Urinary bladder (tissue), 4 donors: ENCODE measurements around the gene ABCA4. TPM values are rescaled to one million over a fixed set of nuclear protein-coding genes. Genes with fewer than 3 reads are reported as not detected.
"Not testable (repeated sequence)": the region's sequence is repeated elsewhere in the genome, so short reads cannot be mapped to it uniquely, and the experiment has no call there.

Experiments
- DNase-seq: peaks from one replicate; pipeline ENCODE4 v3.0.0-alpha.2; 2015; ENCODE audit errors: extremely low spot score
- H3K27ac ChIP-seq: one replicate; pipeline ENCODE4 v1.5.1; 2013; ENCODE audit warnings: low read depth, mild to moderate bottlenecking, moderate library complexity
- H3K36me3 ChIP-seq: one replicate; pipeline ENCODE4 v1.6.1; 2013; ENCODE audit warnings: mild to moderate bottlenecking, moderate library complexity; ENCODE audit not compliant: insufficient read depth
- H3K4me1 ChIP-seq: one replicate; pipeline ENCODE4 v1.6.1; 2013; ENCODE audit warnings: mild to moderate bottlenecking, moderate library complexity; ENCODE audit not compliant: insufficient read depth
- H3K4me3 ChIP-seq: one replicate; pipeline ENCODE4 v1.5.1; 2013; ENCODE audit warnings: low read depth, low read length
- WGBS: extraction: QIAGEN DNeasy Blood & Tissue Kit; methylation state at CpG from one replicate; pipeline ENCODE4 v1.1.7; 2013; 5-methylcytosine and 5-hydroxymethylcytosine counted together
- polyA plus RNA-seq: library from polyadenylated mRNA; stranded (reverse); fragments of 200-250 nt; gene quantifications from one replicate; pipeline ENCODE4 v1.2.3, GENCODE V29; 2013
- total RNA-seq: library from RNA; depleted of rRNA; stranded (reverse); fragments of >200 nt; gene quantifications from one replicate; pipeline ENCODE4 v1.2.3, GENCODE V29; 2014
- donor health status: healthy with polysubstance abuse.
- donor health status: healthy.

ABCA4 gene
- total and polyA plus RNA-seq, 2 donors: 0.37 to 0.90 TPM

DNA sequence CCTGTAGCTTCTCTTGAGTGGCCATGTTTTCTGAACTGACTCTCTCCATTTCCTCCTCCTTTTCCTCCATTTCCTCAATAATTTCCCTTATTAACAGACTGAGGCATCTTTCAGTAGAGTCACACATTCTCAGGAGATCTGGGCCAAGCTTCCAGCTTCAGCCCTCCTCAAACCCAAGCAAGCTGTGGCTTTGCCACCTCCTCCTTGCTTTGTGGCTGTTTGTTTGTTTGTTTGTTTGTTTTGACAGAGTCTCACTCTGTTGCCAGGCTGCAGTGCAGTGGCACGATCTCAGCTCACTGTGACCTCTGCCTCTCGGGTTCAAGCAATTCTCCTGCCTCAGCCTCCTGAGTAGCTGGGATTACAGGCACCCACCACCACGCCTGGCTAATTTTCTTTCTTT is 130.5 kb downstream of the ABCA4 start:
- 78% methylated on average over 3 of the region's 3 CpGs for WGBS

DNA sequence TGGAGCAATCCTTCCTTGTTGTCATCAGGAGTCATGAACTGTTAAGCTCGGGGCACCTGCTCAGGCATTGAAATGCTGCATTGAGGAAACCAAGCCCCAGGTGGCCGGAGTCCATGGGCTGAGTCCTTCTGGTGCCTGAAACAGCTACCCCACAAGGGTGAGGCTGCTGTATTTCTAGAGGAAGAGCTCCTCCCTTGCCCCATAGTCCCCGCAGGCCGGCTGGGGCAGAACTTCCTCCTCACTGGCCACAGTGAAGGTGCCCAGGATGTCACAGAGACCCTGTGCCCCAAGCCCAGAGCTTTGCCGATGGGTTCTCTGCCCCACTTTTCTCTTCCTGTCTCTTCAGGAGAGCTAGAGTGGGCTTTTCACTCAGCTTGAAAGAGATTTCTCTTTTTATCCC is 130.9 kb downstream of the ABCA4 start:
- H3K36me3 ChIP-seq: no peaks in the 10 kb centered on the region
- no peaks in the 10 kb centered on the region for H3K4me1 ChIP-seq
- no peak overlapping the region for H3K4me3 ChIP-seq
- DNase-seq: no peak
- 89% methylated on average over 5 of the region's 5 CpGs for WGBS
- H3K27ac ChIP-seq: no peak overlapping the region

More for the DNA sequence above, 130.5 kb downstream of the ABCA4 start:
- not testable (repeated sequence) for DNase-seq, H3K27ac ChIP-seq, H3K4me1 ChIP-seq, H3K4me3 ChIP-seq, H3K36me3 ChIP-seq

DNA sequence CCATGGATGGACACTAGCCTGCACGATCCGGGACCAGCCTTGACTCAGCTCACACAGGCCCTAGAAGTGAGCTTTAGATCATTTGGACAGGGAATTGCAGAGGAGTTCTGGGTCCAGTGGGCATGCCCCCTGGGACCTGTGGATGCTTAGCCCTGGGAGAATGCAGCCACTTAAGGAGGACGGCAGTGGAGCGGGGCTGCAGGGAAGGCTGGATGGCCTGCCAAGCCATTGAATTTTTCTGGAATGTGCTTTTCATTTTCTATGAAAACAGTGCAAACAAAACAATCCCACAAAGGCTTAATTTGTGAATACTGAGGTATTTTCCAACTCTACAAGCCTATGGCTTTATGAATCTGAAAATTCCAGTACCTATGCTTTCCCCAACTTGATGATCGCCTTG is 131.3 kb downstream of the ABCA4 start:
- Histone ChIP-seq H3K27ac (no peak overlapping the region), H3K4me1 (no peaks in the 10 kb centered on the region), H3K36me3 (no peaks in the 10 kb centered on the region), H3K4me3 (no peak overlapping the region)
- DNase-seq: no peak
- 87% methylated on average over 5 of the region's 5 CpGs for WGBS

DNA sequence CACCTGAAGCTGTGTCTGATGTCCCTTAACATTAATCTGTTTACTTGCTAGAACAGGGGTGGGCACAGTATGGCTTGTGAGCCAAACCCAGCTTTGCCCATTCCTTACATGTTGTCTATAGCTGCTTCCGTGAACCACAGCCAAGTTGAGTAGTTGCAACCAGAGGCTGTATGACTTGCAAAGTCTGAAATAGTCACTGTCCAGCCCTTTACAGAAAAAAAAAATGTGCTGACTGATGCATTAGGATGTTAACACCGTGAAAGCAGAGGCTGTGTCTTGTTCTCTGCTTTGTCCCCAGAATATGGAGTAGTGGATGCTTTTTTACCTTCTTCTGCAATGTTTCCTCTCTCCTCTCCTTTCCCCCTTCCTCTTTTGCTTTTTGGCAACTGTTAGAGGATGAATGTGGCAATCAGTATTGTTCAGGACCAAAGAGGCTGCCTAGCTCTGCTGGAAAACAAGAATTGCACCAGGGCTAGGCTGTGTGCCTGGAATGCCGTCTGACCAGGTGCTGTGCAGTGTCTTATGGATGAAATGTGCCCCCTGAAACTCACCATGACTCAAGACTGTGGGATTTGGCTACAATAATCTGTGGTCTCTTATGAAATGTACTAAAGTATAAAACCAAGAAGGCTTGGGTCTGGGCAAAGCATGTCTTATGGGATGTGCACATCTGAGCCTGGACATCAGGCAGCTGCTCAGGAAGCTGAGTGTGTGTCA is 132.2 kb downstream of the ABCA4 start:
- DNase-seq: no peak
- Histone ChIP-seq H3K4me1 (no peaks in the 10 kb centered on the region), H3K4me3 (no peak overlapping the region), H3K27ac (no peak overlapping the region), H3K36me3 (no peaks in the 10 kb centered on the region)
- 50% methylated on average over 3 of the region's 3 CpGs for WGBS

DNA sequence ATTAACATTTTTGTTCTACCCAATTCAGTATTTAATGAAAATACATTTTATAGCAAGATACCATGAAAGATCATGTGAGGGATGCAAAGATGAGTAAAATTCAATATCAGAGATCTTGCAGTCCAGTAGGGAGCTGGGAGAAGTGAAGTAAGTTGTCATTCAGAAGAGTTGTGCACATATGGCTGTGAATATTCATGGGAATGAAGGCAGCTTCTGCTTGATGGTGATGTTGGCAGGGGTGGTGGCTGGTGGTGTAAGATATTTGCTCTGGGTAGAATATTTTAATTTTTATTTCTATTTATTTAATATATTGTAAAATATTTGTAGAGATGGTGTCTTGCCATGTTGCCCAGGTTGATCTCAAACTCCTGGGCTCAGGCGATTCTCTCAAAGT is 139.7 kb downstream of the ABCA4 start:
- H3K27ac ChIP-seq: no peak overlapping the region
- no peak overlapping the region for H3K4me3 ChIP-seq
- no peak for DNase-seq
- 96% methylated on average over 1 of the region's 1 CpG for WGBS
- no peaks in the 10 kb centered on the region for H3K4me1 ChIP-seq
- no peaks in the 10 kb centered on the region for H3K36me3 ChIP-seq

DNA sequence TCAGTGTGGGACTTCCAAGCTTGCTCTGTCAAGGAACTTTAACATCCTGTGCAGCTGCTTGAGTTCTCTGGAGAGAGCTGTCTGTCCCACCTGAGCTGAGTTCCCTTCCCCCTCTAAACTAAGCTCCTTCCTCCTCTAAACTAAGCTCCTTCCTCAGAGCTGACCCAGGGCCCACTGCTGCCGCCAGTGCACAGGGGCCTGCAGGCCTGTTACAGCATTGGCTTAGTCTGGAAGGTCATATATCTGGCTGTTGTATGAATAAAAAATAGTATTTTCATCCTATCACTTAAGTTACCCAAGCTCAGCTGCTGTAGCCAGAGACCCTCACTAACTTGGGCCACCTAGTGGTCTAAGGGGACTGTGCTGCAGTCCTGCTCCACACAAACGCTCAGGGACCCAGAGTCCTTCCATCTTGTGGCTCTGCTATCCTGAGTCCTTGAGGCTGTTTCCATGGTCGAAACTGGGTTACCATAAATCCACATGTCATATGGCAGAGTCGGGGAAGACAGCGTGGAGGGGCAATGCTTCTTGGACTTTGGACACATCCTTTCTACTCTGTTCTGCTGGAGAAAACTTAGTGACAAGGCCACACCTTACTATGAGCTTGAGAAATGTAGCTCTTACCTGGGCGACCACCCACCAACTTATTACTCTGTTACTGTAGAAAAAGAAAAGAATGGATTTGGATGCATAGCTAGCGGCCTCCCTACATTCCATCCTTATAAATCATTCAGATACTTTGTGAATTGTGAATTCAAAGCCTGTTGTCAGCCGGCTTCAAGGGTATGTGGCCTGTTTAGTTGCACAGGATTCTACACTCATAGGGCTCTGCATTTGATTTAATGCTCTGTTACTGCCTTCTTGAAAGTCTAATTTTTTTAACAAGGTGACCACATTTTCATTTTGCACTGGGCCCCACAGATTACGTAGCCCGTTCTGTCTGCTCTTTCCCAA is 140.4 kb downstream of the ABCA4 start:
- no peak for DNase-seq
- no peak overlapping the region for H3K4me3 ChIP-seq
- H3K36me3 ChIP-seq: no peaks in the 10 kb centered on the region
- H3K27ac ChIP-seq: no peak overlapping the region
- WGBS: 89% methylated on average over 10 of the region's 10 CpGs
- no peaks in the 10 kb centered on the region for H3K4me1 ChIP-seq

DNA sequence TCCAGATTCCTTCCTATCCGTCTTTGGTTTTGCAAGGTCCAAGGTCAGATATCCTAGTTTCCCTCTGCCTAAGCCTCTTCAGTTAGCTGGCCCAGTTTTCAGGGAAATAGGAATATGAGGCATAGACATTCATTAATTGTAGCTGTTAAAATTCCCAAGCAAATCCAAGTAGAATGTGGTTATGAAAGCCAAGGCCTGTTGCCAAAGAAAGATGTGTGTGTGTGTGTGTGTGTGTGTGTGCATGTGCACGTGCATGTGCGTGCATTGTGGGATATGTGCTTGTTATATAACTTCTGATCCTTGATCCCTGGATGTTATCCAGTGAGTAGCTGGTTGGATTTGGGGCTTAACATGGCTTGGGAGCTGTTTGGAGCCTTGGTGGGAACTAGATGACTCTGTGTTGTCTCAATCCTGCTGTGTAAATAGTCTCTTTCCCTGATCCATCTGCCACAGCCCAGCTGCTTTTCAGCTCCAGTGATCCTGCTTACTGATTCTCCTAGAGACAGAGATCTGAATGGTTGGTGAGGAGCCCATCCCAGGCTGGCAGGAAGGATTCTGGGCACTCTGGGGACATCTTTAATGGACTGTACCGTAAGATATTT is 141.1 kb downstream of the ABCA4 start:
- DNase-seq: no peak
- Histone ChIP-seq H3K4me1 (no peaks in the 10 kb centered on the region), H3K4me3 (no peak overlapping the region), H3K27ac (no peak overlapping the region), H3K36me3 (no peaks in the 10 kb centered on the region)
- 18% methylated on average over 4 of the region's 4 CpGs for WGBS

DNA sequence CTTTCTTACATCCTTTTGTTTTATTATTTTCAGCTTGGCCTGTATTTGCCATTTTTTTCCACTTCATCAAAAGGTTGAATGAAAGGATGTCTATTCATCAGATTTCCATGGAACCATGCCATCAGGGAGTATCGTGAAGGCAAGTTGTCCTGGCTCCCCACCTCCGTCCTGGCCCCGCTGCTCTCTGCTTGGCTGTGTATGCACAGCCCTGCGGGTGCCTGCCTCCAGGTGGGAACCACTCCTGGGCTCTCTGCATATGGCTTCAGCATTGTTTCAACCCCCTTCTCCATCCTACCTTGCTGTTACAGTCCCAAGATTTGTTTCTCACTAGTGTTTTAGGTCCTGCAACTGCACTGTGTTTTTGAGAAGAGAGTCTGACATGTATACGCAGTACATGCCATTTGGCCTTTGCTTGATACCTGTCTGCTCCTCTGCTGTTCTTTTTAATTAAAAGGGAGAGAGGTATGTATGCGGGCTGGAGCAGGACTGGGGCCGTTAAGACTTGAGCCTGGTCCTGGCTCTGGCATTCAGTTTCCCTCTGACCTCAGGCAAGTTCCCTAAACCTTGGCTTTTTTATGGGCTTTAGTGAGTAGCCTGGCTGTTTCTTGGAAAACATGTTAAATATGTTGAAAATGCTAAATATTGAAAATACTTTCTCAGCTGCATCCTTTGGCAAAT is 141.8 kb downstream of the ABCA4 start:
- no peak for DNase-seq
- WGBS: 65% methylated on average over 7 of the region's 7 CpGs
- Histone ChIP-seq H3K4me3 (no peak overlapping the region), H3K36me3 (no peaks in the 10 kb centered on the region), H3K27ac (no peak overlapping the region), H3K4me1 (no peaks in the 10 kb centered on the region)

DNA sequence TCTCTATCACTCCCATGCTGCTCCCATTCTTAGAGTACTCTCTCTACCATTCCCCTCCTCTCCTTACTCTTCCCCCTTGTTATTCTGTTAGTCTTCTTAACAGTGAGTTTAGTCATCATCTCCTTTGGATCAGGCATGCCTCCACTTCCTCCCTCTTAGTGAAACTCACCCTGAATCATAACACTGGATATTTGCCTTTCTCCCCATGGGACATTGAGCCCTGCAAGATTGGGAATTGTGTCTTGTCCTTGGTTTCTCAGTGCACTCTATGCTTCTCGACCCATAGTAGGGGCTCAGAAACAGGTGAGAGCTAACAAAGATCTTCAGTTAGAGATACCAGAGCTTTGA is 143.4 kb downstream of the ABCA4 start:
- no peak for DNase-seq
- H3K36me3 ChIP-seq: no peaks in the 10 kb centered on the region
- 97% methylated on average over 1 of the region's 1 CpG for WGBS
- H3K4me3 ChIP-seq: no peak overlapping the region
- H3K4me1 ChIP-seq: no peaks in the 10 kb centered on the region
- H3K27ac ChIP-seq: no peak overlapping the region

DNA sequence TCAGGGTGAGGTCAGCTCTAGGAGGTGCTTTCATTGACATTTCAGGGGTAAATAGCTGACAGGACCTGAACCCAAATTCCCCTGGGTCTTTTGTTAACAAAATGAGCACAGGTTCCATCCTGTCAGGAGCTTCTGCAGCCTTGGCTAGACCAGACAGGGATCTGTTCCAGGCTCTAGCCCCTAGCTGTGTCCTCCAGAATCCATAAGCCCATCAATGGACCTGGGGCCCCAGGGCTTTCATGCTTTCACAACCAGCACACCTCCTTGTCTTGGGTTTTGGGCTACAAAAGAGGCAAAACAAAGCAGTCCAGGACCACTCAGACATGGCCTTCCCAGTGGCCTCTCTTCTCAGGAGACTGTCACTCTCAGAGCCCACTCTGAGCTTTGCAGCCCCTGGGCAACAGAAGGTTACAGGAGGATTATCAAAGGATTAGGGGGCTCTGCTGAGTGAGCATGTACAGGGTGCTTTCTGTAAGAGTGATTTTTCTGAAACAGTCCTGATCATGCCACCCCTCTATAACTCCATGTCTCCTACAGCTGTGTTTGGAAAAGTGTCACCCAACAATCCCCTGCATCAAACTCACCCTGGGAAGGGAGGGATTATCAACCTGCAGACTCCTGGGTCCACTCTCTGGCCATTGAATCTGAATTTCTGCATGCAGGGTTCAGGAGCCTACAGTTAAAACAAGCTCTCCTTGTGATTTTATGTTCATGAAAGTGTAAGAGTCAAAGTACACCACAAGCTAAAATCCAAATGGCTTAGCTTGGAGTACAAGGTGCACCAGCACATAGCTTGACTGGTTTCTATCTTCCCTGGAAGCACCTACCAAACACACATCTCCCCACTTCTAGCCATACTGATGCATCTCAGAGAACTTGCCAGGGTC is 144.0 kb downstream of the ABCA4 start:
- no peak for DNase-seq
- Histone ChIP-seq H3K27ac (no peak overlapping the region), H3K4me3 (no peak overlapping the region), H3K36me3 (no peaks in the 10 kb centered on the region), H3K4me1 (no peaks in the 10 kb centered on the region)

DNA sequence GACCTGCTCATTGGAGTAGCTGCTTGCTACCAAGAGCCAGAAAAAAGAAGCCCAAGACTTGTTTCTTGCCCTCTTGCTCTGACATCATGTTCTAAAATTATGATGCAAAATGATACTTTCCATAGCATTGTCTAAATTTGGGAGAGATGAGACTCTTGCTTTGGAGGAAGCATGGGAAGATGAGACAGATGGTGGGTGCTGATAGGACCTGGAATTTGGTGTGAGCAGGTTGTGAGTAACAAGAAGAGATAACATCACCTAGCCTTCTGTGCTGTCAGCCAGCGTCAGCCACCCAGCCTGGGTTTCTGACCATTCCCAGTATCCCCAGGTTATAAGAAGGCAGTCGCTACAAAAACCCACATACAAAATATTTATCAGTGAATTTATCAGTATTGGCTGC is 144.7 kb downstream of the ABCA4 start:
- Histone ChIP-seq H3K27ac (no peak overlapping the region), H3K4me3 (no peak overlapping the region), H3K36me3 (no peaks in the 10 kb centered on the region), H3K4me1 (no peaks in the 10 kb centered on the region)
- no peak for DNase-seq
- WGBS: 70% methylated on average over 2 of the region's 2 CpGs

DNA sequence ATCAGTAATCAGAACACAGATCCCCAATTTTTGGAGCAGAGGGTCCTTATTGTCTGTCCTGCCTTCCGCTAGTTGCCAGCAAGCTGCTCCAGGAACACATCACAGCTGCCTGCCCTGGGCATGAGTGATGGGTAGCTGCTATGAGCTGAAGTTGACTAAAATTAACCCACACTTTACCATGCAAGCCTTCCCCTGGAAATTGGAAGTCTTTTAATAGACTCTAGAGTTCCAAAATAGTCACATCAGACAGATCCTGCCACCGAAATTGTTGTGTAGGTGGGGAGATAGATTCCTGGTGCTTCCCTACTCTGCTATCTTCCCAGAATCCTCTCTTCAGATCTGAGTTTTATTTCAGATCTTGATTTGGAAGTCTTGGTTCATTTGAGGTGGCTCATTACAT is 148.6 kb downstream of the ABCA4 start:
- Histone ChIP-seq H3K36me3 (no peaks in the 10 kb centered on the region), H3K27ac (no peak overlapping the region)
- WGBS: 78% methylated on average over 2 of the region's 2 CpGs

DNA sequence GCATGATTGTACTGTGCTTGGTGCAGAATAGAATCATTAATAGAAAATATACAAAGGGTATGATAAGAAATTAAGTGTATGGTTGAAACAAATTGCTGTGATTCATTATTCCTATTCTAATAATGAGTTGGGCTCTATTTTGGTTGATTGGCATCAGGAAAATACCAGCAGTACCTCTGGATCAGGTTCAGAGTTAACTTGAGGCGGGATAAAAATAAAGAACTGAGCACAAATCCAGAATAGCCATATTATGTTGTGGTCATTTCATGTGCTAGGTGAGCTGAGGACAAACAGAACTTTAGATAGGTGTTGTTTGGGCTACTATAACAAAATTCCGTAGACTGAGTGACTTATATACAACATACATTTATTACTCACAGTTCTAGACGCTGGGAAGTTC is 151.1 kb downstream of the ABCA4 start:
- Histone ChIP-seq H3K27ac (no peak overlapping the region), H3K4me3 (no peak overlapping the region), H3K36me3 (no peaks in the 10 kb centered on the region), H3K4me1 (no peaks in the 10 kb centered on the region)
- 86% methylated on average over 3 of the region's 3 CpGs for WGBS
- DNase-seq: no peak

More for the DNA sequence above, 148.6 kb downstream of the ABCA4 start:
- no peak for DNase-seq
- Histone ChIP-seq H3K4me1 (no peaks in the 10 kb centered on the region), H3K4me3 (no peak overlapping the region)
